GM19452 (cell line): Measurements from ENCODE around the gene MYL5.
A peak's percentile ranks its signal among the peaks of the same experiment; 100 is the strongest.
"Not testable (repeated sequence)": the region's sequence is repeated elsewhere in the genome, so short reads cannot be mapped to it uniquely, and the experiment has no call there.

Experiments used
- ATAC-seq: cut with Tn5 transposase; IDR thresholded peaks from one replicate; pipeline ENCODE4 v1.9.1; 2021; ENCODE audit not compliant: unreplicated experiment

The MYL5 gene

DNA sequence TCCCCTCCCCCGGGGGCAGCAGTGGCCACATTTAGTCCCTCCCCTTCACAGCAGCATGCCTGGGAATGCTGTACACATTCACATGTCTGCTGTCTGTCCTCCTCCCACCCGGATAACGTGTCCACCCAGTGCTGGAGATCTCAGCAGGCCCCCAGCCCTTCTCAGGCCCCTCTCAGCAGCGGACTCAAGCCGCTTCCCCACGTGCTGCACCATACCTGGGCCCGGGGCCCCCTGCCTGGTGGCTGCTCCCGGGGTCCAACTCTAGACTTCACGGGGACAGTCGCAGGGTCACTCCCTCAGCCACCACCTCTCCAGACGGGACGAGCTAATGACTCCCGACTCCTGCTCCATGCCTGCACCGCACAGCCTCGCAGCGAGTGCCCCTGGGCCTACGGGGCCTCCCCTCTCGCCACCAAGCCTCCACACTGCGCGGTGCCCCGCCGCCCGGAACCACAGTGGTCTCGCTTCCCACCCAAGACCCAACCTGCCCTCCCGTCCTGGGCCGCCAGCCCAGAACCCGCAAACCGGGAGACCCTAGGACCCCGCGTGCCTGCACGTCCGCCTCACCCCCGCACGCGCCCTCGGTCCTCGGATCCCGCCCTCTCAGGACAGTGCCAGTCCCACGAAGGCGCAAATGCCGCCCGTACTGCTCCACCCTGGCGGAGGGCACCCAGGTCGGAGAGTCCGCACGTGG is 30.0 kb downstream of the MYL5 start:
- no peak for ATAC-seq

DNA sequence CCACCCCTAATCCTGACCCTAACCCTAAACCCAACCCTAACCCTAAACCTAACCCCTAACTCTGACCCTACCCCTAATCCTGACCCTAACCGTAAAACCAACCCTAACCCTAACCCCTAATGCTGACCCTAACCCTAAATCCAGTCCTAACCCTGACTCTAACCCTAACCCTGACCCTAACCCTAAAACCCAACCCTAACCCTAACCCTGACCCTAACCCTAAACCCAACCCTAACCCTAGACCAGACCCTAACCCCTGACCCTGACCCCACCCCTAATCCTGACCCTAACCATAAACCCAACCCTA is 30.6 kb downstream of the MYL5 start:
- no peak for ATAC-seq

DNA sequence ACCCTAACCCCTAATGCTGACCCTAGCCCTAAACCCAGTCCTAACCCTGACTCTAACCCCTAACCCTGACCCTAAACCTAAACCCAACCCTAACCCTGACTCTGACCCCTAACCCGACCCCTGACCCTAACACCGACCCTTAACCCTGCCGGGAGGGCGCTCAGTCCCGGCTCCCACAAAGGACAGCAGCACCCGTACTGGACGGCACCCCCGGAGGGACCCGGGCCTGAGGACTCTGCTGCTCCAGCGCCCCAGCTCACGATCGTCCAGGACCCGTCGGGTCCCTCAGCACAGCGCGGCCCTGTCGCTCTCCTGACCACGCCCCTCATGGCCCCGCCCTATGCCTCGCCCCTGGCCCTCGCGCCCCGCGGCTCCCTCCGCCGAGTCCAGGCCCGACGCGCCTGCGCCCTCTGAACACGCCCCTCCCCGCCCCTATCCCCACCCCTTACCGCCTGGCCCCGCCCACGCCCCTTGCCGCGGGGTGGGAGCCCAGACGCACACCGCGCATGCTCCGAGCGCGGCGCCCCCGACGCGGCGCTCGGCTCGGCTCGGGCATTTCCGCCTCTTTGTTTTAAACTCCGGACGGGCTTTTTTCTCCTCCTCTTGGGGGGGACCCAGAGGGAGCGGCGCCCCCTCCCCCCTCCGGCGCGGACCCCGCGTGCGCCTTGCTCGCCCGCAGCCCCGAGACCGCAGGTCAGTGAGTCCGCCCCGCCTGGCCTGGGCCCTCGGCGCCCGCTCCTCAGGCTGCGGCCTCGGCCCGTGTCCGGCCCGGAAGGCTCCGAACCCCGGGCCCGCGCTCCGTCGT is 31.1 kb downstream of the MYL5 start, which contains the start of gene PCGF3:
PCGF3 (plus strand) TSS at position 555 of the 805 bp plus-strand sequence. CDS start 27,849 bp downstream, outside the sequence.
- ATAC-seq = peak; percentile 90

DNA sequence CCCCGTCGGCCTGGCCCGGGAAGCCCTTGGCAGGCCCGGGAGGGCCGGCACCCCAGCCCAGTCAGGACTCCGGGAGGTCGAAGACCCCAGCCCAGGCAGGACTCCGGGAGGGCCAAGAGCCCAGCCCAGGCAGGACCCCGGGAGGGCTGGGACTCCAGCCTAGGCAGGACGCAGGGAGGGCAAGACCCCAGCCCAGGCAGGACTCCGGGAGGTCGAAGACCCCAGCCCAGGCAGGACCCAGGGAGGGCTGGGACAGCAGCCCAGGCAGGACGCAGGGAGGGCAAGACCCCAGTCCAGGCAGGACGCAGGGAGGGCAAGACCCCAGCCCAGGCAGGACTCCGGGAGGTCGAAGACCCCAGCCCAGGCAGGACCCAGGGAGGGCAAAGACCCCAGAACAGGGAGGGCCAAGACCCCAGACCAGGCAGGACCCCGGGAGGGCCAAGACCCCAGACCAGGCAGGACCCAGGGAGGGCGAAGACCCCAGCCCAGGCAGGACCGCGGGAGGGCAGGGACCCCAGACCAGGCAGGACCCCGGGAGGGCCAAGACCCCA is 31.8 kb downstream of the MYL5 start:
- not testable (repeated sequence) for ATAC-seq

DNA sequence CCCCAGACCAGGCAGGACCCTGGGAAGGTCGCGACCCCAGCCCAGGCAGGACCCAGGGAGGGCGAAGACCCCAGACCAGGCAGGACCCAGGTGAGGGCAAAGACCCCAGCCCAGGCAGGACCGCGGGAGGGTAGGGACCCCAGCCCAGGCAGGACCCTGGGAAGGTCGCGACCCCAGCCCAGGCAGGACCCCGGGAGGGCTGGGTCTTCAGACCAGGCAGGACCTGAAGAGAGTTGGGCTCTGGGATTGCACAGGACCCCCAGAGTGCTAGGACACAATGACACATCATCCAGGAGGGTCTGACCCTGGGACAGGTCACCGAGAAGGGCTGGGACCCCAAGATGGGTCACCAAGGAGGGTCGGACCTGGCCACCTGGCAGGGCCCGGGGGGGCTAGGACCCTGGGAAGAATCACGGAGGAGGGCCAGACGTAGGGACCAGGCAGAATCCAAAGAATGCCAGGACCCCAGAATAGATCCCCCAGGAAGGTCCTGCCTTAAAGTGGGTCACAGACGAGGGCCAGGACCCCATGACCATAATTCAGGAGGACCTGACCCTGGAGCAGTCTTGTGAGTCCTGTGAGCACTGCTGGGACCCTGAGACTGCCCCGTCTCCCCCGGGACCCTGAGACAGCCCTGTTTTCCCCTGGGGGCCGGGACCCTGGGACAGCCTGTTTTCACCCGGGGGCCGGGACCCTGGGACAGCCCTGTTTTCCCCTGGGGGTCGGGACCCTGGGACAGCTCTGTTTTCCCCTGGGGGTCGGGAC is 32.7 kb downstream of the MYL5 start:
- no peak for ATAC-seq

DNA sequence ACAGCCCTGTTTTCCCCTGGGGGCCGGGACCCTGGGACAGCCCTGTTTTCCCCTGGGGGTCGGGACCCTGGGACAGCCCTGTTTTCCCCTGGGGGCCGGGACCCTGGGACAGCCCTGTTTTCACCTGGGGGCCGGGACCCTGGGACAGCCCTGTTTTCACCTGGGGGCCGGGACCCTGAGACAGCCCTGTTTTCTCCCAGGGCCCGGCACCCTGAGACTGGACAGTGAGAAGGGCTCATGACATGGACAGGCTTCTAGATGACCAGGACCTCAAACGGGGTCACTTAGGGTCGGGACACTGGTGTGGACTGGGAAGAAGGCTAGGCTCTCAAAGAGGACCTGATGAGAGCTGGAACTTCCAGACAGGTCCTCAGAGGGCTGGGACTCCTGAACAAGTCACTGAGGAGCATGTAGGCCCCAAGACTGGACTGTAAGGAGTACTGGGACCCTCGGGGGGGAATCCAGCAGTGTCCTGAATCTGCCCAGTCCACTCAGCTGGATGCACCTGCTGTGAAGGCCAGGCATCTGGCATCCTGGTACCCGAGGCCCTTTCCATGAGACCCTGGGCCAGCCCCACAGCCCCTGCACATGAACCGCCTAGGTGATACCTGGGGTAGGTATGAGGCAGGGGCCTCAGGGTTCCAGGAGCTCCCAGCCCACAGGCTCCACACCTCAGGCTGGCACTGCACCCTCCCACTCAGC is 33.7 kb downstream of the MYL5 start:
- no peak for ATAC-seq

DNA sequence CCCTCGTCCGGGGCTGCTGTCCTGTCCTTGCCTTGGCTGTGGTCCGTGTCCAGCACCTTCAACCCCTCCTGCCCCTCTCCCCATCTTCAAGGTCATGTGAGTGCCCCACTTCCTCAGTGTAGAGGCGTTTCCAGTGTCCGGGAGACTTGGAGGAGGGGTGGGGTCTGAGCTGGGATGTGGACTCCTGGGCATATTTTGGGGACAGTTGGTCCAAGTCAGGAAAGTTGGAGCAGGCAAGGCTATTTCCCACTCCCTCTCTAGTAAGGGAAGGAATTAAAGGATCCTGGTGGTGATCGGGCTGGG is 34.2 kb downstream of the MYL5 start:
- no peak for ATAC-seq

DNA sequence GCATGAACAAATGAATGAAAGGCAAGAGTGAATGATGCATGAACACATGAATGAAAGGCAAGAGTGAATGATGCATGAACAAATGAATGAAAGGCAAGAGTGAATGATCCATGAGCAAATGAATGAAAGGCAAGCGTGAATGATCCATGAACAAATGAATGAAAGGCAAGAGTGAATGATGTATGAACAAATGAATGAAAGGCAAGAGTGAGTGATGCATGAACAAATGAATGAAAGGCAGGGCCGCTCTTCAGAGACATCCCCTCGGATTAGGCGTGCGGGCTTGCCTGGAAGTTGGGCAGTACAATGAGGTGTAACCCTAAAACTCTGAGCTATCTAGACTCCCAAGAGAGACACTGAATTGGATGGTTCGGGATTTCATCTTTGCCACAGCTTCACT is 35.0 kb downstream of the MYL5 start:
- no peak for ATAC-seq

DNA sequence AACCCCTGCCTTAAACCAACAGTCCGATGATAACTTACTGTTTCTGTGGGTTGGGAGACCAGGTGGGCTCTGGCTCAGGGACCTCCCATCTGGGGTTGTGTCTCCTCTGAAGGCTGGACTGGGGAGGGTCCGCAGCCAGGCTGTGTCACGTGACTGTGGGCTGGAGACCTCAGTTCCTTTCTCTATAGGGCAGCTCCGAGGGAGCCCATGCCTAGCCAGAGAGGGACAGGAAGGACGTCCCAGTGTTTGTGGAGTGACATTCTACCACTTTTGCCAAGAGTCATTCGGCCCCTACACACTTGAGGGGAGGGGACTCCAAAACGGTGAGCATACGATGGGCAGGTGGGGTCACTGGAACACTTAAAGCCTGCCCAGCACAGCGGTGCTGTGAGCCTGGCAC is 35.8 kb downstream of the MYL5 start:
- no peak for ATAC-seq

DNA sequence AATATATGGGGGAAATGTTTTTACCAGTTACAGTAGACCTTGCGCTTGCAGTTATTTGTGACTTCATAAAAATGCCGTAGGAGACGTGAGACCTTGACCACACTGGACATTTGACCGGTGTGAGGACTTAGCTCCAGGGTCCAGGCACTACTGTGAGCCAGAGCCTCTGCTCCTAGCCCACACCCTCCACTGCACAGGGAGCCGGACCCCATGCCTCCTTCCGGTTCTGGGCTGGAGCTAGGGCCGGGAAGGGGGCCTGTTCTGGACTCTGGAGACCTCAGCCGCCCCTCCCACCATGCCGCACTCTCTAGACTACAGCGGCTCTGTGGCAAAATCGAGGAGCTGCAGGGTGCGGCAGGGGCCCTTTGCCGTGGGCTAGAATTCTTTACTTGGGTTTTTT is 36.6 kb downstream of the MYL5 start:
- ATAC-seq = no peak

DNA sequence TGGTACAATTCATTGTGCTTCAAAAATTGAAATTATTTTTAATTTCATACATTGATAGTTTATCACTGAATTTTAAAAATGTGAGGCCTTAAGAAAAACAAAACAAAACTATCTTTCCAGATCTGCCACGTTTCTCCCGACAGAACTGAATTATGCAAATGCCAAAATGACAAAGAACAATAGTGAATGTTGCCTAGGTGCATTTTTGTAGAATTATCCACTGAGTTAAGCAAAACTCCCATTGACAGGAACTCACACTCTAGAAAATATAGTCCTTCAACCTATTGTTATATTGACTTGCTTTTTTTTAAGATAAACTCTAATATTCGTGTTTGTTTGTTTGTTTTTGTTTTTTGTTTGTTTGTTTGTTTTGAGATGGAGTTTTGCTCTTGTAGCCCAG is 37.8 kb downstream of the MYL5 start:
- no peak for ATAC-seq

DNA sequence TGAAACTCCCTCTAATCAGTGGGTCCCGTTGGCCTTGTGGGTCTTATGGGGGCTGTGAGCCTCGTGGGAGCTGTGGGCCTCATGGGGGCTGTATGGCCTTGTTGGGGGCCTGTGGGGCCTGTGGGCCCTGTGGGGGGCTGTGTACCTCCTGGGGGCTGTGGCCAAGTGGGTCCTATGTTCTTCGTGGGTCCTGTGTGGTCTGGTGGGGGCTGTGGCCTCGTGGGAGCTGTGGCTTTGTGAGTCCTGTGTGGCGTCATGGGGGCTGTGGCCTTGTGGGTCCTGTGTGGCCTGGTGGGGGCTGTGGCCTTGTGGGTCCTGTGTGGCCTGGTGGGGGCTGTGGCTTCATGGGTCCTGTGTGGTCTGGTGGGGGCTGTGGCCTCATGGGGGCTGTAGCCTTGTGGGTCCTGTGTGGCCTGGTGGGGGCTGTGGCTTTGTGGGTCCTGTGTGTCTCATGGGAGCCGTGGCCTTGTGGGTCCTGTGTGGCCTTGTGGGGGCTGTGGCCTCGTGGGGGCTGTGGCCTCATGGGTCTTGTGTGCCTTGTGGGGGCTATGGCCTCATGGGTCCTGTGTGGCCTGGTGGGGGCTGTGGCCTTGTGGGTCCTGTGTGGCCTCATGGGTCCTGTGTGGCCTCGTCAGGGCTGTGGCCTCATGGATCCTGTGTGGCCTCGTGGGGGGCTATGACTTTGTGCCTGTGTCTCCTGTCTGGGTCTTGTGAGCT is 38.7 kb downstream of the MYL5 start:
- no peak for ATAC-seq

DNA sequence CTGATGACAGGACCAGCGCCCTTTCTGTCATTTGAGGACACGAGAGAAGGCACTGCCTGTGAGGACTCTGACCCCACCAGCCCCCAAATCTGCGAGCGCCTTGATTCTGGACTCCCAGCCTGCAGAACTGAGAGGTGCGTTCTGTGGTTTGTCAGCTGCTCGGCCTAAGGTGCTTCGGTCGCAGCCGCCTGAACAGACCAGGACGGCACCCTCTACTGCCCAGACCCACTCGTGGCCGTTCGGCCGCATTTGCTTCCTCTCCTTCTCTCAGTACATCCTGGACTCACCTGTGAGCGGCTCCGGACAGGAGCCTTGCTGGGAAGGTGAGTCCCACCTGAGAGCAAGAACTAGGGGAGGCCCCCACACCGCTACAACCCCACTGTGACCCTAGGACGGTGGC is 39.7 kb downstream of the MYL5 start:
- ATAC-seq = no peak

DNA sequence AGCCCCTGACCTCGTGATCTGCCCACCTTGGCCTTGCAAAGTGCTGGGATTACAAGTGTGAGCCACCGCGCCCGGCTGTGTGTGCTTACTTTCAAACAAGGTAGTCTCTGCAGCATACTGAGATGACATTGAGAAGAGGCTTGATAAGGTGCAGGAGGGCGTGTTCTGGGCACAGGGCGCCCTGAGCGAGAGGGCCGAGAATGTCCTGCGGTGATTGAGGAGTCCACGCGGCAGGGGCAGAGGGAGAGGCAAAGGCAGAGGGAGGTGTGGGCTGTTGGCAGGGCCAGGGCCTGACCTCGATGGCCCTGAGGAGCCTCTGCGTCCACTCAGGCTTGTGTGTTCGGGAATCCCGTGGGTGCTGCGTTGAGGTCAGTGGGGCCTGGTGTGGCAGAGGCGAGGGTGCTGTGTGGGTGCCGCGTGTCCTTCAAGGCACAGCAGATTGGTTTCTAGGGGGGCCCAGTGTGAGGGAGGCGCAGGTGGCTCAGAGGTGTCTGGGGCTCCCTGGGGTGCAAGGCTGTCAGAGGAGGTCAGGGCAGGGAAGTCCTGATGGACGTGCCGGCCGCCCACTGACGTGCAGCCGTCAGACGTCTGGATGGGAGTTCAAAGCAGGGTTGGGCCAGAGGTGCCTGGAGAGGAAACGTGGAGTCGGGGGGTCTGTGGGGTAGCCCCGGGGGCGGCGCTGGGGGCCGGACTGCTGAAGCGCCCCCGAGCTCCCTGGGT is 43.4 kb downstream of the MYL5 start:
- no peak for ATAC-seq

DNA sequence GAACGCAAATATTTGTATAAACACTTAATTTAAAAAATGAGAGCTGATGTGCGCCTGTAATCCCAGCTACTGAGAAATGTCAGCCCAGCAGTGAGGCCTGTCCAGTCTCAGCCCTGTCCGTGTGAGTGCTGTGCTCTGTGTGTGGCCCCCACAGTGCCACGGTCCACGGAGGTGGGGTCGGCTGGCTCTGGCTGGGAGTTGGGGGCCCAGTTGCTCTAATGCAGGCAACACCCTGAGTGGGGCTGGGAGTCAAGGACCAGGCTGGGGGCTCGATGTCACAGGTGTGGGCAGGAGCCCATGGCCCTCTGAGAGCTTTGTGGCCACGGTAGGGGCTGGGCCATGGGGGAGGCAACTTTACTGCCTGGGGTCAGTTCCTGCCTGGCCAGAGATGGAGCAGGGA is 44.1 kb downstream of the MYL5 start:
- no peak for ATAC-seq

DNA sequence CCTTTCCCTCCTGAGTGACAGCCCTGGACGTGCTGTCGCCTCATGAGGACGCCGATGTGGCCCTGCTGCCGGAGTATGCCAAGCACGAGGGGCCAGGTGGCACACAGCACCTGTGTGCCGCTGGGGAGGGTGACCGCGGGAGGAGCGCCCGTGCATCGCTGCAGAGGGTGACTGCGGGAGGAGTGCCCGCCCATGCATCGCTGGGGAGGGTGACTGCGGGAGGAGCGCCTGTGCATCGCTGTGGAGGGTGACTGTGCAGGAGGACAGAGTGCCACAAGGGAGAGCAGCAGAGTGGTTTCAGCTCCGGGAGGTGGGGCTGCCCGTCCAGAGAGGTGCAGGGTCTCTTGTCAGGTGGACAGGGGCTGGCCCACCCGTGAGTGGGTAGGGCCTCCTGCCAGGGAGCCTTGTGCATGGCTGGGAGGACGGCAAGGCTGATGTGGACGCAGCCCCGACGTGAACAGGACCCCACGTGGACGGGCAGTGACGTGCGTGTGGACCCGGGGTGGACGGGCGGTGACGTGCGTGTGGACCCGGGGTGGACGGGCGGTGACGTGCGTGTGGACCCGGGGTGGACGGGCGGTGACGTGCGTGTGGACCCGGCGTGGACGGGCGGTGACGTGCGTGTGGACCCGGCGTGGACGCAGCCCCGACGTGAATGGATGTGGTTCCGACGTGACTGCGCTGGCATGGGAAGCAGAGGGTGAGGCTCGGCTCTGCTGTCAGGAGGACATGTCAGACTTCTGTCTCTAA is 45.9 kb downstream of the MYL5 start:
- ATAC-seq = no peak

DNA sequence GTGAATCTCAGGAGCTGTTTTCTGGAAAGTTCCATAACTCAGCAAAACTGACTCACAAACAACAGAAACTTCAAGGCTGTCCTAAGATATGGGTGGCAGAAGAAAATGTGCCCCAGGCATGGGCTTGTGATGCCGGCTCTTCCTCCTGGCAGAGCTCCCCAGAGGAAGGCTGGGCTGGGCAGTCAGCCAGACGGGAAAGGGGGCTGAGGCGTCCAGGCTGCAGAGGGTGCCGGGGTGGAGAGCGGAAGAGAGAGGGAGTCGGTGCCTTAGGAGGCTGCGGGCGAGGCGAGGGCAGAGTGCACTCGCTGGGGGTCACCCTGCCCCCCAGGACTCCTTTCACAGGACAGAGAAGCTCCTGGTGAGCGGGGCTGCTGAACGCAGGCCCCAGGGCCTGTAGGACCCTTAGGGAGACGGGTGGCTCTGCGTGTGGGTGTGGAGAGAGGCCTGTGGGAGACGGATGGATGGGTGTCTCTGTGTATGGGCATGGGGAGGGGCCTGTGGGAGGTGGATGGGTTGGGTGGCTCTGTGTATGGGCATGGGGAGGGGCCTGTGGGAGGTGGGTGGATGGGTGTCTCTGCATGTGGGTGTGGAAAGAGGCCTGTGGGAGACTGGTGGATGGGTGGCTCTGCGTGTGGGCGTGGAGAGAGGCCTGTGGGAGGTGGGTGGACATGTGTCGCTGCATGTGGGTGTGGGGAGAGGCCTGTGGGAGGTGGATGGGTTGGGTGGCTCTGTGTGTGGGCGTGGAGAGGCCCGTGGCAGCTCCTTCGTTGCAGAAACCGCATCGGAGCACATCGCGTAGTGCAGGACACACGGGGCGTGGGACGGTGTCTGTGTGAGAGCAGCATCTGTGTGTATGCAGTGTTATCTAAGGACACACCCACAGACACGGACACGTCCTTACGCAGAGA is 47.2 kb downstream of the MYL5 start:
- no peak for ATAC-seq

DNA sequence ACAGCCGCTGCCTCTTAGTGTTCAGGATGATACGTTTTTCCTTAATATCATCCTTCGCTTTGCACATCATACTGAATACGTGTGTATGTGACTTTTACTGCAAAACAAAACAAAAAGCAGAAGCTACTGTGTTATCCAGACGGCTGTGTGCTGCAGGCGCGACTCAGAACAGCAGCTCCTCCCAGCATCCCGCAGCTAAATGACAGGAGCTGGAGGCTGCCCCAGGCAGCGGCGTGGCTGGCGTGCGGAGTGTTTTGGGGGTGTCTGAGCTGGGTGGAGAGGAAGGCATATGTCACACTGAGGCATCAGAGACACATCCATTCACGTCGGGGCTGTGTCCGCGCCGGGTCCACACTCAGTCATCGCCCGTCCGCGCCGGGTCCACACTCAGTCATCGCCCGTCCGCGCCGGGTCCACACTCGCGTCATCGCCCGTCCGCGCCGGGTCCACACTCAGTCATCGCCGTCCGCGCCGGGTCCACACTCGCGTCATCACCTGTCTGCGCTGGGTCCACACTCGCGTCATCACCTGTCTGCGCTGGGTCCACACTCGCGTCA is 47.9 kb downstream of the MYL5 start:
- no peak for ATAC-seq
